ENCODE data around the gene PPT1. TPM values are rescaled to one million over a fixed set of nuclear protein-coding genes. Genes with fewer than 3 reads are reported as not detected.

The PPT1 gene
- total and polyA plus RNA-seq, 2 of the 13 experiments (the other 11 are each of a cell fraction or from before 2014, with no cell fraction given): 129 TPM

- Histone ChIP-seq H3K27ac (ENCODE audit: extremely low read length, insufficient read depth, low read length) (no peak overlapping the region), H2AFZ (ENCODE audit: low read length) (no peak overlapping the region), H3K4me2 (ENCODE audit: low read depth, low read length) (no peak overlapping the region), H3K9ac (ENCODE audit: insufficient read depth, low read depth, low read length) (no peak overlapping the region), H3K4me1 (ENCODE audit: insufficient read depth, low read length) (peaks cover 37% of the 10 kb centered on the region), H3K36me3 (replicated peaks in 1 of 2; ENCODE audit: control insufficient read depth in 1 of 2, insufficient read depth in 2 of 2, low read length in 2 of 2) (peaks cover 11 to 26% of the 10 kb centered on the region in 2 experiments), H3K79me2 (ENCODE audit: insufficient read depth, low read length) (peaks cover 13% of the 10 kb centered on the region), H4K20me1 (ENCODE audit: insufficient read depth, low read length) (no peaks in the 10 kb centered on the region), H3K4me3 (replicated peaks in 1 of 3; ENCODE audit: insufficient read depth in 1 of 3, low read depth in 2 of 3, low read length in 3 of 3) (no peak overlapping the region), H3K9me3 (ENCODE audit: low read length) (no peaks in the 10 kb centered on the region), H3K27me3 (ENCODE audit: control insufficient read depth in 1 of 2, insufficient read depth in 2 of 2, low read length in 2 of 2) (peaks cover 0 to 2% of the 10 kb centered on the region in 2 experiments; a peak in 1 of 5 replicates)
- FAIRE-seq (no peak), ATAC-seq (no peak), DNase-seq (ENCODE audit: low spot score) (no peak)
- WGBS (ENCODE audit: low lambda C conversion rate): 86% methylated on average over 4 of the region's 4 CpGs
- intact Hi-C loops (cut with micrococcal nuclease; ENCODE audit: unreplicated experiment): no loop called here
- in situ Hi-C loops (cut with HindIII; ENCODE audit: extremely low pct_ligation_motif_present, low pct_unique_long_range_greater_than_20kb): no loop called here
- BruUV-seq (replicated peaks): no TSS peak
- POLR2A ChIA-PET: no interaction called here
- CTCF ChIA-PET (ENCODE audit: low intra/inter-chr PET ratio, low total read pairs): no interaction called here
- TF ChIP-seq ZNF574 (CRISPR knock-in tag; IDR thresholded peaks at IDR 0.05) (no peak), HOXD1 (CRISPR knock-in tag; IDR thresholded peaks at IDR 0.05) (no peak), ZNF672 (CRISPR knock-in tag; IDR thresholded peaks at IDR 0.05) (no peak), GLMP (CRISPR knock-in tag; IDR thresholded peaks at IDR 0.05; ENCODE audit: borderline replicate concordance) (no peak), PCBP2 (optimal IDR thresholded peaks at IDR 0.05; ENCODE audit: low read depth, low read length, poor library complexity, severe bottlenecking) (no peak), FUBP1 (CRISPR knock-in tag; IDR thresholded peaks at IDR 0.05; ENCODE audit: borderline replicate concordance) (no peak), ESRRA (CRISPR knock-in tag; IDR thresholded peaks at IDR 0.05; ENCODE audit: low read depth) (no peak), RERE (CRISPR knock-in tag; IDR thresholded peaks at IDR 0.05; ENCODE audit: low read depth) (no peak), NBN (conservative IDR thresholded peaks at IDR 0.05) (no peak), MED1 (CRISPR knock-in tag; IDR thresholded peaks at IDR 0.05) (no peak), POLR2AphosphoS5 (IDR thresholded peaks at IDR 0.05; ENCODE audit: low read depth, low read length) (no peak), ZSCAN25 (CRISPR knock-in tag; IDR thresholded peaks at IDR 0.05) (no peak), ZNF235 (CRISPR knock-in tag; IDR thresholded peaks at IDR 0.05; ENCODE audit: borderline replicate concordance) (no peak), ATF1 (CRISPR knock-in tag; IDR thresholded peaks at IDR 0.05) (no peak)
Measured at GRCh38 chr1:40094466-40095110, 2.5 kb downstream of the PPT1 start.
